Cerebellar cortex (tissue), 1 donor: ENCODE results near the gene SPNS3.

ENCODE experiments used
- DNase-seq: peaks from one replicate; pipeline ENCODE4 v3.0.0-alpha.2; 2015; ENCODE audit warnings: low spot score

SPNS3 gene

DNA sequence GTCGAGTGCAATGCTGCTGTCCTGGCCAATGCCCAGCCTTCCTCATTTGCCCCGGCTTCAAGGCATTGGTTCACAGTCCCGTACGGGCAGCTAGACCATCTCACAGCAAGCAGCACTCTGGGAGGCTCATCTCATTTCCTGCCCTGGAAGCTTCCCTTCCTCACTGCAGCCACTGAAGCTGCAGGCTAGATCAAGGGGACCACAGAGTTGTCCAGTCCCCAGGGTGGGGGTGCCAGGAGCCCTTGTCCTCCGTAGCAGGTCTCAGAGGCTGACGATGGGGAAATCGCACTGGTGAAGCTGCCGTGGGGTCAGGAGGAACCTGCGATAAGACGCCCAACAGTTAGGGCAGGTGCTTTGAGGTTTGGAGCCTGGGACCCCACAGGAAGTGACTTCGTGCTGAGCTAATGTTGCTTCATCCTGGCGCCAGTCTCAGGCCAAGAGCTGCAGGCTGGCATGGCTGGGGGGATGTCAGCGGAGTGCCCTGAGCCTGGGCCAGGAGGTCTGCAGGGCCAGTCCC is at the start of gene SPNS3:
Gene SPNS3 (plus strand): TSS at position 426 of the 517 bp plus-strand sequence. CDS start 28 bp downstream, at position 454.
- DNase-seq, result peak; percentile 41

DNA sequence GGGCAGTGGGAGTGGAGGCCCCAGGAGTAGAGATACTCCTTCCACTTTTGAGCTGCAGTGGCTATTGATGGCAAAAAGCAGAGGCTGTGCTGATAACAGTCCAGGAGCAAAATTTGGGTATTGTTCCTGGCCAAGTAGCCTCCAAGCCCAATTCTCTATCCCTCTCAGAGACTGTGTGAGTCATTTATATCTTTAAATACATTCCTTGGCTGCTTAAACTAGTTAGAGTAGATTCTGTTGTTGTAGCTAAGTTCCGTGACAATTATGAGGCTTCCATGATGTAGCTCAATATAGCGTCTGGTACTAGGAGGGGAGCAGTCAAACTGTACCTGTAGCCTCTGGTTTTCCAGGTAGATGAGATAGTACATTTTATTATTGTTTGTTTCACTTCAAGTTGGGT is 47.3 kb upstream of the SPNS3 start:
- no peak for DNase-seq

DNA sequence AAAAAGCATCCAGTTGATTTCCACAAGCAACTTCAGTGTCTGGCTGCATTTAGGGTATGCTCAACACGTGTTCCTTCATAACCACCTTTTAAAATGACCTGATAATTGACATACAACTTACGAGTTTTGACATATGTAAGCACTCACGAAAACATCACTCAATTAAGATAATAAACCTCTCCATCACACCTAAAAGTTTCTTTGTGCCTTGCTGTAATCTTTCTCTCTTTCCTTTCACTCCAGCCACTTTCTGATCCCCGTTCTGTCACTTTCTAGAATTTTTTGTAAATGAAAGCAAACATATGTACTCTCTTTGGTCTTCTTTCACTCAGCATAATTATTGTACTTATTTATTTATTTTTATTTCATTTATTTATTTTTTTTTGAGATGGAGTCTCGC is 46.6 kb upstream of the SPNS3 start:
- no peak for DNase-seq

- no peak for DNase-seq
Observed at GRCh38 chr17:4389079-4389478, 44.7 kb upstream of the SPNS3 start.

GRCh38 chr17:4393806-4394205 is 39.9 kb upstream of the SPNS3 start:
- DNase-seq, result no peak

DNA sequence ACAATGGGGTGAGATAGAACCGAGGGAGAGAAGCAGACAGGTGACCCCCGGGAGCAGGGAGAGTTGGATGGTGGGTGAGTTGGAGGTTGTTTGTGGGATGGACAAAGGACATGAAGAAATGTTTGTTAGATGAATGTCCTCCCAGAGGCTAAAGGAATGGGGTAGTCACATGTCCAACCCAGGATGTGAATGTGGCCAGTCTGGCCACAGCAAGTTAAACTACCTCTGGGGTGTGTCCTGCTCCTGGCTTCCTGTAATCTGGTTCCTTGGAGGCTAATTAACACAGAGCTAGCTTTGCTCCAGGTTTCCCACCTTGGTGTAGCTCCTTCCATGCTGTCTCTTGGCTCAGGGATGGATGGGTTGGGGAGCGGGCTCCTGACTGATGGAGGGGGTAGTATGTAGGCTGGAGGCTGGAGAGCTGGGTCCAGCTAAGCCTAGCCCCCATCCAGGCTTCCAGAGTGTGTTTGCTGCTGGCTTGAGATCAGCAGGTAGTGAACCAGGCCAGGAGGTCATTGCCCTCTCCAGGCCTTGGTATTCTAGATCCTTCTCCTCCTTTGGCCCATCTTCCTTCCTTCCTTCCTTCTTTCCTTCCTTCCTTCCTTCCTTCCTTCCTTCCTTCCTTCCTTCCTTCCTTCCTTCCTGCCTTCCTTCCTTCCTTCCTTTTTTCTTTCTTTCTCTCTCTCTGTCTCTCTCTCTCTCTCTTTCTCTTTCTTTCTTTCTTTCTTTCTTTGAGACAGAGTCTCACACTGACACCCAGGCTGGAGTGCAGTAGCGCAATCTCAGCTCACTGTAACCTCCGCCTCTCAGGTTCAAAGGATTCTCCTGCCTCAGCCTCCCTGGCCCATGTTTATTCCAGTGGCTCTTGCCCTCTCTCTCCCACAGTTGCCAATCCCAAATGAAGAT is 39.3 kb upstream of the SPNS3 start:
- no peak for DNase-seq

GRCh38 chr17:4395111-4395478 is 38.6 kb upstream of the SPNS3 start:
- DNase-seq, result no peak

GRCh38 chr17:4397840-4398239 is 35.9 kb upstream of the SPNS3 start:
- no peak for DNase-seq

- no peak for DNase-seq
Observed at GRCh38 chr17:4405038-4405669, 28.6 kb upstream of the SPNS3 start.

- DNase-seq, result no peak
Observed at GRCh38 chr17:4405699-4406098, 28.0 kb upstream of the SPNS3 start.

GRCh38 chr17:4406386-4406785 is 27.4 kb upstream of the SPNS3 start:
- DNase-seq, result no peak

DNA sequence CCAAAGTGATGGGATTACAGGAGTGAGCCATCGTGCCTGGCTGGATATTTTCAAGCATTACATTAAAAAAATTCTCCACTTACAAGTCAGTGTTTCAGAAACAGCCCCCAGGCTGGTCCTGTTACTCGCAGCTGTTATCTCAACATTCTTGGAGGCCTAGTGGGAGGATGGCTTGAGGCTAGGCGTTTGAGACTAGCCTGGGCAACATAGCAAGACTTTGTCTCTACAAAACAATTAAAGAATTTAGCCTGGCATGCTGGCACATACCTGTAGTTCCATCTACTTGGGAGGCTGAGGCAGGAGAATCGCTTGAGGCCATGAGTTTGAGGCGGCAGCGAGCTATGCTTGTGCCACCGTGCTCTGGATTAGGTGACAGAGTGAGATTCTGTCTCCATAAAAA is 26.5 kb upstream of the SPNS3 start:
- DNase-seq, result no peak

GRCh38 chr17:4407851-4408250 is 25.9 kb upstream of the SPNS3 start:
- peak; percentile 32 for DNase-seq

DNA sequence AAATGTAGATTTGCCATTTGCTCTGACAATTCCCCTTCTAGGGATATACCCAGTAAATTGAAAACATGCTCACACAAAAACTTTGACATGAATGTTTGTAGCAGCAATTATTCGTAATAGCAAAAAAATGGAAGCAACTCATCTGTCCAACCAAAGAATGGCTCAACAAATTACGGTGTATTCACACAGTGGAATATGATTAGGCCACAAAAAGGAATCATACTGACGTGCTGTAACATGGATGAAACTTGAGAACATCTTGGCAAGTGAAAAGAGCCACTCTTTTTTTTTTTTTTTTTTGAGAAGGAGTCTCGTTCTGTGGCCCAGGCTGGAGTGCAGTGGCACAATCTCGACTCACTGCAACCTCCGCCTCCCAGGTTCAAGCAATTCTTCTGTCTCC is 24.1 kb upstream of the SPNS3 start:
- DNase-seq, result no peak

DNA sequence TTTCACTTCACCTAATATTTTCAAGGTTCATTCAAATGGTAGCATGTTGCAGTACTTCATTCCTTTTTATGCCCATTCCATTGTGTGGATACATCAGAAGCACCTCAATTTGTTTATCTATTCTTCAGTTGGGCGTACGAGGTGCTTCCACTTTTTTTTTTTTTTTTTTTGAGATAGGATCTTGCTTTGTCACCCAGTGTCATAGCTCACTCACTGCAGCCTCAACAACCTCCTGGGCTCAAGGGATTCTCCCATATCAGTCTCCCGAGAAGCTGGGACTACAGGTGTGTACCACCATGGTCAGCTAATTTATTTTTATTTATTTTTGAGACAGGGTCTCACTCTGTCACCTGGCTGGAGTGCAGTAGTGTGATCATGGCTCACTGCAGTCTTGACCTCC is 22.5 kb upstream of the SPNS3 start:
- no peak for DNase-seq

GRCh38 chr17:4412933-4413831 is 20.6 kb upstream of the SPNS3 start:
- peak; percentile 91 for DNase-seq

- no peak for DNase-seq
Observed at GRCh38 chr17:4417129-4417667, 16.5 kb upstream of the SPNS3 start.

DNA sequence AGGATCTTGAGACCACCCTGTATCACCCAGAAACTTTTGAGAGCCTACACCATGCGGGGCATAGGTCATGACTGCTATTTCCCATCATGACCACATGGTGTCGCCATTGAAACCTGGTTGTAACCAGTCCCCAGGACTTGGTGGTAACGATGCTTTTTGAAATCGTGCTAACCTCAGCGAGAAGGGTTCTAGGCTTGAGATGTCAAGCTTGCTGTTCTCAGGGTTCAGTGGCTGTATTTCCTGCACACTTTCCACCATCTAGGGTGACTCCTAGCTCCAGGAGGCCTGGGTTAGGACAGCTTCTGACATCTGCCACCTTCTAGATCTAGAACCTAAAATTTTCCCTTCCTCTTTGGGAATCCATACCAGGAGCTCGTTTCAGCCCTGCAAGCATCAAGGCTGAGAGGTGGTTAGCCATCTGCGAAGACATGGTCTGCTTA is 13.0 kb upstream of the SPNS3 start:
- peak; percentile 83 for DNase-seq

DNA sequence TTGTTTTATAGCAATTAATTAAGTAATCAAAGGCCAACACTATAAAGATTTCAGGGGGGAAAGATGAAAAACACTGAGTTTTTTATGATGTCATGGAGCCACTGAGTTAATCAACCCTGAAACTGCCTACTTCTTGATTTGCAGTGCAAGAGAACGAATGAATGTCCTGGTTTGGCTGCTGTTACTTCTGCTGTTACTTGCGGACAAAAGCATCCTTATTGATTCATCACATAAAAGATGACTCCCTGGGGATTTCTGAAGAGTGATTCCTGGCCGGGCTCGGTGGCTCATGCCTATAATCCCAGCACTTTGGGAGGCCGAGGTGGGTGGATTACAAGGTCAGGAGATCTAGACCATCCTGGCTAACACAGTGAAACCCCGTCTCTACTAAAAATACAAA is 10.9 kb upstream of the SPNS3 start:
- no peak for DNase-seq

DNA sequence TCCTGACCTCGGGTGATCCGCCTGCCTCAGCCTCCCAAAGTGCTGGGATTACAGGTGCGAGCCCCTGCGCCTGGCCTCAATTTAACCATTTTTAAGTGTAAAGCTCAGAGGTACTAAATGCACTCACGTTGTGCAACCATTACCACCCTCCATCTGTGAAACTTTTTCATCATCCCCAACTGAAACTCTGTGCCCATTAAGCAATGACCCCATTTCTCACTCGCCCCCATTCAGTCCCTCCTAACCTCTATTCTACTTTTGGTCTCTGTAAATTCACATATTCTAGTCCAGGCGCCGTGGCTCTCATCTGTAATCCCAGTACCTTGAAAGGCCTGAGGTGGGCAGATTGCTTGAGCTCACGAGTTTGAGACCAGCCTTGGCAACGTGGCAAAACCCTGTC is 8.3 kb upstream of the SPNS3 start:
- no peak for DNase-seq

DNA sequence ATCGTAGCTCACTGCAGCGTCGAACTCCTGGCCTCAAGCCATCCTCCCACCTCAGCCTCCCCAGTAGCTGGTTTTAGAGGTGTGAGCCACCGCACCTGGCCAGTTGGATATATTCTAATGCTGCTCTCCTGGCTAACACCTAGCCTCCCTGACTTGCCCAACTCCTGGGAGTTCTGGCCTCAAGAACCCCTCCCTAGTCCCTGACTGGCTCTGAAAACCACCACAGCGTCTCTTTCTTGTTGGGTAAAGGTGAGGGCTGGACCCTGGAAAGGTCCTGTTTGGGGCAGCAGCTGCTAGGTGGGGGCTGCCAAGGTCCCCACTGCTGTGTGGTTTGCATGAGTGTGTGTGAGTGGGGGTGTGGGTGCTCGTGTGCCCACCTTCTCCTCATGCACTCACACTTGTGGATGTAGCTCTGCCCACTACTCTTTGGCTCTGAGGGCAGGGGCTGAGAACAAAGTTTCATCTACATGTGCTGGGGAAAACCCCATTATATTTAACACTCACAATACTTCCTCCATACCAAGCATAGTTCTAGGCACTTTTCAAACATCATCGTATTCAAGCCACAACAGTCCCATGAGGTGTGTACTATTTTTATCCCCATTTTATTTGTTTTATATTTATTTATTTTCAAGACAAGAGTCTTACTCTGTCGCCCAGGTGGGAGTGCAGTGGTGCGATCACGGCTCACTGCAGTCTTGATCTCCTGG is 7.1 kb upstream of the SPNS3 start:
- DNase-seq, result no peak
